GM12878 (cell line): ENCODE results near the gene AFF1. TPM values are rescaled to one million over a fixed set of nuclear protein-coding genes. Genes with fewer than 3 reads are reported as not detected.

Experiments
- ATF7 ChIP-seq: fragments of 450-650 bp; IDR thresholded peaks from 2 replicates; pipeline ENCODE4 v1.6.1; 2016; ENCODE audit warnings: low read depth, mild to moderate bottlenecking
- CBFB ChIP-seq: IDR thresholded peaks from 2 replicates; pipeline ENCODE4 v1.6.1; 2016; ENCODE audit warnings: antibody characterized with exemption, low read depth
- CEBPZ ChIP-seq: fragments of 150-350 bp; IDR thresholded peaks from 2 replicates; pipeline ENCODE4 v1.6.1; 2016; ENCODE audit warnings: low read depth, low read length
- ETV6 ChIP-seq, 2 experiments: fragments of 450-650 bp in 1 of 2; IDR thresholded peaks in 1 of 2; conservative IDR thresholded peaks in 1 of 2; 2 replicates each; pipeline ENCODE4 v1.6.1; 2014; ENCODE audit warnings: antibody characterized with exemption in 1 of 2, borderline replicate concordance in 1 of 2, low read depth in 1 of 2, mild to moderate bottlenecking in 1 of 2, moderate library complexity in 1 of 2
- HDAC6 ChIP-seq: fragments of 200-600 bp; sonication (generic); IDR thresholded peaks from one replicate; pipeline ENCODE4 v1.8.0; 2017; ENCODE audit warnings: antibody characterized with exemption; ENCODE audit not compliant: unreplicated experiment
- IRF4 ChIP-seq: IDR thresholded peaks from 2 replicates; pipeline ENCODE4 v1.6.1; 2011; ENCODE audit warnings: low read depth, low read length
- JUNB ChIP-seq: IDR thresholded peaks from 2 replicates; pipeline ENCODE4 v1.6.1; 2016; ENCODE audit warnings: antibody characterized with exemption, mild to moderate bottlenecking
- MEF2A ChIP-seq: IDR thresholded peaks from 2 replicates; pipeline ENCODE4 v1.6.1; 2011; ENCODE audit warnings: low read depth, mild to moderate bottlenecking, low read length, moderate library complexity; ENCODE audit not compliant: insufficient read depth
- NR2F1 ChIP-seq: fragments of 450-650 bp; conservative IDR thresholded peaks from 2 replicates; pipeline ENCODE4 v1.6.1; 2017; ENCODE audit warnings: mild to moderate bottlenecking
- REST ChIP-seq: IDR thresholded peaks from 2 replicates; pipeline ENCODE4 v1.6.1; 2012; ENCODE audit warnings: mild to moderate bottlenecking, low read depth, low read length
- RFX5 ChIP-seq: IDR thresholded peaks from 2 replicates; pipeline ENCODE4 v1.6.1; 2011; ENCODE audit warnings: low read depth, low read length, improper control_type of control experiment
- SMAD1 ChIP-seq: fragments of 450-650 bp; IDR thresholded peaks from 2 replicates; pipeline ENCODE4 v1.6.1; 2018; ENCODE audit warnings: mild to moderate bottlenecking, low read depth; ENCODE audit not compliant: partially characterized antibody
- SPI1 ChIP-seq: IDR thresholded peaks from 2 replicates; pipeline ENCODE4 v1.6.1; 2011; ENCODE audit warnings: low read depth, mild to moderate bottlenecking, low read length, moderate library complexity, borderline replicate concordance; ENCODE audit not compliant: insufficient read depth
- SREBF1 ChIP-seq: IDR thresholded peaks from 2 replicates; pipeline ENCODE4 v1.6.1; 2012; ENCODE audit warnings: mild to moderate bottlenecking, low read length
- ZNF217 ChIP-seq: fragments of 450-650 bp; IDR thresholded peaks from 2 replicates; pipeline ENCODE4 v1.6.1; 2017; ENCODE audit warnings: antibody characterized with exemption, mild to moderate bottlenecking
- ZNF24 ChIP-seq: fragments of 450-650 bp; IDR thresholded peaks from 2 replicates; pipeline ENCODE4 v1.6.1; 2017; ENCODE audit warnings: antibody characterized with exemption, mild to moderate bottlenecking
- ZNF687 ChIP-seq: fragments of 450-650 bp; IDR thresholded peaks from 2 replicates; pipeline ENCODE4 v1.6.1; 2017; ENCODE audit warnings: mild to moderate bottlenecking, moderate library complexity
- ZSCAN29 ChIP-seq: fragments of 450-650 bp; IDR thresholded peaks from 2 replicates; pipeline ENCODE4 v1.6.1; 2017; ENCODE audit warnings: mild to moderate bottlenecking, moderate library complexity
- polyA plus RNA-seq, 11 experiments: library from polyadenylated mRNA; depleted of rRNA in 4 of 11; unstranded in 6 of 11; stranded (reverse) in 5 of 11; fragments of >200 nt; fragmentation: Nextera tagmentation in 4 of 11; fragmentation: Illumina TruSeq in 1 of 11; extraction: Ambion mirVana in 4 of 11; extraction: Trizol in 1 of 11; gene quantifications; 1 replicate in 1 of 11; 2 replicates in 10 of 11; pipeline versions ENCODE4 v1.2.1 to v1.2.3, GENCODE V29; 2011 to 2016; ENCODE audit warnings: inconsistent platforms in 2 of 11, missing spikeins in 2 of 11, low read depth in 1 of 11
- total RNA-seq, 4 experiments: library from RNA; depleted of rRNA in 3 of 4; stranded (reverse); fragments of >200 nt in 3 of 4; fragmentation: Illumina TruSeq in 1 of 4; extraction: Trizol in 1 of 4; gene quantifications; 2 replicates each; pipeline versions ENCODE4 v1.2.1 to v1.2.3, GENCODE V29; 2013 to 2021

Gene AFF1
- total and polyA plus RNA-seq, 10 of the 15 experiments (the other 5 are each of a cell fraction or from before 2014, with no cell fraction given) = 3.5 to 56.1 (median 21.5) TPM

GRCh38 chr4:86908251-86908657, 26.6 kb upstream of the AFF1 start (continued):
- TF ChIP-seq ZNF24 (no peak), ATF7 (no peak), CEBPZ (no peak), RFX5 (no peak), IRF4 (no peak), NR2F1 (no peak), MEF2A (0 out of 2 replicates have a peak, but pooled peaks have one; percentile 25), ETV6 (conservative IDR thresholded peaks at IDR 0.05 in 1 of 2, IDR thresholded peaks at IDR 0.05 in 1 of 2; ENCODE audit: borderline replicate concordance in 1 of 2, low read depth in 1 of 2) (0 out of 4 replicates have a peak, but pooled peaks of 1 of the 2 experiments have one; percentile 23), CBFB (no peak), SMAD1 (no peak), JUNB (no peak), SREBF1 (no peak), HDAC6 (no peak), REST (no peak), ZNF217 (no peak), ZSCAN29 (no peak), ZNF687 (no peak), SPI1 (peak; percentile 48; the same call in 1 of the 2 replicates)
